ENCODE results near the gene TRPM1.

TRPM1 gene

GRCh38 chr15:31091481-31091880, 10.0 kb downstream of the TRPM1 start:
- TF ChIP-seq CTCF (IDR thresholded peaks at IDR 0.05; ENCODE audit: low read length) (no peak), EZH2 (optimal IDR thresholded peaks at IDR 0.05; ENCODE audit: low read depth, low read length) (no peak), EZH2phosphoT487 (IDR thresholded peaks at IDR 0.05; ENCODE audit: low read length) (no peak)

GRCh38 chr15:31090766-31091165, 10.8 kb downstream of the TRPM1 start:
- Histone ChIP-seq H3K36me3 (replicated peaks; ENCODE audit: insufficient read depth, low read length) (no peaks in the 10 kb centered on the region), H3F3A (ENCODE audit: insufficient read depth, low read length) (no peaks in the 10 kb centered on the region), H3K9me3 (replicated peaks; ENCODE audit: insufficient read depth, low read length) (no peaks in the 10 kb centered on the region), H3K4me2 (ENCODE audit: low read depth, low read length) (no peak overlapping the region), H3K9ac (ENCODE audit: low read length) (no peak overlapping the region), H3K4me3 (ENCODE audit: low read length) (no peak overlapping the region), H3K9me2 (replicated peaks; ENCODE audit: insufficient read depth, low read length) (no peaks in the 10 kb centered on the region), H3K27me3 (replicated peaks; ENCODE audit: insufficient read depth, low read length) (no peaks in the 10 kb centered on the region), H3K4me1 (ENCODE audit: low read length) (peaks cover 7% of the 10 kb centered on the region; the same call in 1 of the 2 replicates), H2AFZ (ENCODE audit: low read length) (no peak overlapping the region), H3K27ac (ENCODE audit: low read length) (no peak overlapping the region), H4K20me1 (ENCODE audit: insufficient read depth, low read length) (no peaks in the 10 kb centered on the region), H3K79me2 (ENCODE audit: low read length) (no peaks in the 10 kb centered on the region)
- no peak for DNase-seq
- TF ChIP-seq EZH2phosphoT487 (IDR thresholded peaks at IDR 0.05; ENCODE audit: low read length) (no peak), CTCF (IDR thresholded peaks at IDR 0.05; ENCODE audit: low read length) (no peak), EZH2 (optimal IDR thresholded peaks at IDR 0.05; ENCODE audit: low read depth, low read length) (no peak)

More at GRCh38 chr15:31091481-31091880, 10.0 kb downstream of the TRPM1 start:
- Histone ChIP-seq H3K4me3 (ENCODE audit: low read length) (no peak overlapping the region), H3F3A (ENCODE audit: insufficient read depth, low read length) (no peaks in the 10 kb centered on the region), H3K27me3 (replicated peaks; ENCODE audit: insufficient read depth, low read length) (no peaks in the 10 kb centered on the region), H4K20me1 (ENCODE audit: insufficient read depth, low read length) (no peaks in the 10 kb centered on the region), H3K79me2 (ENCODE audit: low read length) (no peaks in the 10 kb centered on the region), H3K27ac (ENCODE audit: low read length) (no peak overlapping the region), H3K4me1 (ENCODE audit: low read length) (no peaks in the 10 kb centered on the region), H2AFZ (ENCODE audit: low read length) (no peak overlapping the region), H3K36me3 (replicated peaks; ENCODE audit: insufficient read depth, low read length) (no peaks in the 10 kb centered on the region), H3K9me3 (replicated peaks; ENCODE audit: insufficient read depth, low read length) (no peaks in the 10 kb centered on the region), H3K4me2 (ENCODE audit: low read depth, low read length) (no peak overlapping the region), H3K9ac (ENCODE audit: low read length) (no peak overlapping the region), H3K9me2 (replicated peaks; ENCODE audit: insufficient read depth, low read length) (no peaks in the 10 kb centered on the region)
- DNase-seq, result no peak

GRCh38 chr15:31089368-31090047, 12.0 kb downstream of the TRPM1 start:
- H2AFZ ChIP-seq (ENCODE audit: low read length), result no peak overlapping the region
- no peaks in the 10 kb centered on the region for H3K36me3 ChIP-seq (replicated peaks; ENCODE audit: insufficient read depth, low read length)
- no peaks in the 10 kb centered on the region for H3K27me3 ChIP-seq (replicated peaks; ENCODE audit: insufficient read depth, low read length)
- peaks cover 7% of the 10 kb centered on the region; the same call in 1 of the 2 replicates for H3K4me1 ChIP-seq (ENCODE audit: low read length)
- no peak overlapping the region for H3K9ac ChIP-seq (ENCODE audit: low read length)
- TF ChIP-seq EZH2phosphoT487 (IDR thresholded peaks at IDR 0.05; ENCODE audit: low read length) (no peak), EZH2 (optimal IDR thresholded peaks at IDR 0.05; ENCODE audit: low read depth, low read length) (no peak), CTCF (IDR thresholded peaks at IDR 0.05; ENCODE audit: low read length) (no peak)
- no peak for DNase-seq
- no peaks in the 10 kb centered on the region for H3K9me2 ChIP-seq (replicated peaks; ENCODE audit: insufficient read depth, low read length)
- H3K4me3 ChIP-seq (ENCODE audit: low read length), result no peak overlapping the region
- H3K79me2 ChIP-seq (ENCODE audit: low read length), result no peaks in the 10 kb centered on the region
- H3K27ac ChIP-seq (ENCODE audit: low read length), result no peak overlapping the region
- no peaks in the 10 kb centered on the region for H3F3A ChIP-seq (ENCODE audit: insufficient read depth, low read length)
- no peak overlapping the region for H3K4me2 ChIP-seq (ENCODE audit: low read depth, low read length)
- no peaks in the 10 kb centered on the region for H4K20me1 ChIP-seq (ENCODE audit: insufficient read depth, low read length)
- no peaks in the 10 kb centered on the region for H3K9me3 ChIP-seq (replicated peaks; ENCODE audit: insufficient read depth, low read length)
